Stimulated activated CD8-positive, alpha-beta memory T cell treated with anti-CD3 and anti-CD28 coated beads, Interleukin-2, amount 100 ng/mL, for 1 hour (primary cell): ENCODE data around the gene TMEM140.
"Not testable (repeated sequence)": the region's sequence is repeated elsewhere in the genome, so short reads cannot be mapped to it uniquely, and the experiment has no call there.

Source experiments
- DNase-seq, 2 donors: peaks; one replicate each; pipeline ENCODE4 v3.0.0-alpha.2; 2020; ENCODE audit warnings: low read depth in 2 of 2

Gene TMEM140

DNA sequence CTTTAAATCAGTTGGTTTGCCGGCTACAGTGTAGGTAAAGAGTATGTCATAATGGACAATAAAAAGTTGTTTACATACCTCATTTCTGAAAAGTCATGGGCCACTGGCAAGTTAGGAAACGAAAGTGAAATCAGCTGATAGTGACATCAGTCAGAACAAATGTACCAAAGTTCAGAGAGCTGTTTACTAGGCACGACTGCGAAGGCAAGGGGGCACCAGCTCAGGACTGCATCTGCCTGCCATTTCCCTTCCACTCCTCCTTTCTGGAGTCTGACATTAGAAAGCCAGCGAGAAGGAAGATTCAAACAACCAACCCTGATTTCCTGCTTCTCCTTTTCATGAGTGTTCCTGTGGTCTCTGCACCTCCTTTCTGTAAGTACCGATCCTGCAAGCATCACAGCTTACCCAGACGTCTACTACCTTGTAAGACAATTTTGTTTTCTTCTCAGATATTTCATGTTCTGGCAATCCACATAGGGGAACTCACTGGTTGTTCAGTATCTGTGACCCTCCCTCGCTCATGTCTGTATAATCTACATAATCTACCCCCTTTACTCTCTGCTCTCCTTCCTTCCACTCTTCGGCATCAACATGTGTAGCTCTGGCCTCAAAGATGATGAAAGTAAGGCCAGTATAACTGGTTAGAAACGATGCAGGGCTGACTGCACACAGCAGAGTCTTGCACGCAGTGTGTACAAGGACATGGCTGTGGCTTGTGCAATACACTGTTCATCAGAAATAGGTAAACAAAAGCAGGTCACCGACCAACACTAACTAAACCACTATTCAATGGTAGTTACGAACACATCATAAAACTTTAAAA is at the start of gene TMEM140:
Gene TMEM140, plus strand, starts transcription at position 174 of the 823 bp plus-strand sequence. CDS start 16,370 bp downstream, outside the sequence.
- DNase-seq = no peak

DNA sequence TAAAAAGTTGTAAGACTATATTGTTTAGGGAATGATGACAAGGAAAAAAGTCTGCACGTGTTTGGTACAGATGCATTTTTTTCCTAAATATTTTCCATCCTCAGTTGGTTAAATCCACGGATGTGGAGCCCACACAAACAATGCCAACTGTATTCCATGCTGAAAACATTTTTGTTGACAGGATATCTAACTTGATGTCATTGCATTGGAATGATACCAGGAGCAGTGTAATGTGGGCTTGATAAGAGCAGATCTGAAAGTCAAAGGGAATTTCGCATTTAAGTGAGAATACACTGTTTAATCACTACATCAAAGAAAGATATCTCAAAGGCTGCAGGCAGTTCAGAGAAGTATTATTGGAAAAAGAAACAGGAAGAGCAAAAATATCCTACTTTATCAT is 49.5 kb upstream of the TMEM140 start:
- DNase-seq = no peak

DNA sequence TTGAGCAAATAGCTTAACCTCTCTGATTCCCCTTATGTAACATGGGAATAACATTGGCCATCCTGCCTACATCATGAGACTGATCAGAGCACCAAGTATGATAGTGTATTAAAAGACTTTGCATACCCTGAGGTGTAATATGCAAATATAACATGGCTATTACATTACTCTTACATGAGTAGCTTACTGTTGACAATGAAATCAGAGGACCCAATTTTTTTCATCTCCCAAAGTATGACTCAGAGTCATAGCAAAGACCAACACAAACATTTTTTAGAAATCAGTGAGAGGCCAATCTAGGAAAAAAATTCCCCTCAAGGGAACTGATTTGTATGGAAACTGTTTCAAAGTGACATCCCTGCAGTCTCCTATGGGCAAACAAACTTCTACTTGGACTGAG is 47.0 kb upstream of the TMEM140 start:
- DNase-seq = no peak

DNA sequence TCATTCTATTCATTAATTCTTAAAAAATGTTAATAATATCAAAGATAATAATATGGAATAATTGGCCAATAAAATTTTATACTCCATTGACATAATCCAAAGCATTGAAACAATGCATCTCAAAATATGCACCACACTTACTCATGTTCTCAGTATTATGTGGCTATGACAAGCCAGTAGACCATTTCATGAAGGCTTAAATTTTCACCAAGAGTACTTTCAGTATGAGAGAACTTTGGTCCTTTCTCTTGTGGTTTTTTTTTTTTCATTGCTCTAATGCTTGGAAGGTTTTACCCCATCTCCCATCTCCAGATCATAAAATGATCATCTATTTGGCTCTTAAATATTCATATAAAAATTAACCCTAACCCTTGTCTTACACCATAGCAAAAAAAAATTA is 45.5 kb upstream of the TMEM140 start:
- DNase-seq = no peak

DNA sequence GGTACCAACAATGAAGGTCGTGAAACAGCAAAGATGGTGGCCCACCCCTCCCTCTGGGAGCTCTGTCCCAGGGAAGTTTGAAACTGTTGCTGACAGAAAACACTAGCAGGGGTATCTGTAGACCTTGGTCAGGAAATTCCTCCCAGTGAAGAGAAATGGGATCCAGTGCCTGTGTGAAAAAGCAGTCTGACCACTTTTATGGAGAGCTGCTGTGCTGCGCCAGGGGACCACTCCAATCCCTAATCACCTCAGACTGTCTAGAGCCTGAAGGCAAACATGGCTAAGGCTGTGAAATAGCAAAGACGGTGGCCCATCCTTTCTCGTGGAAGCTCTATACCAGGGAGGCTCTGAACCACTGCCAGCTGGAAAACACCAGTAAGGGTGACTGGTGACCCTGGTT is 38.3 kb upstream of the TMEM140 start:
- no peak for DNase-seq

DNA sequence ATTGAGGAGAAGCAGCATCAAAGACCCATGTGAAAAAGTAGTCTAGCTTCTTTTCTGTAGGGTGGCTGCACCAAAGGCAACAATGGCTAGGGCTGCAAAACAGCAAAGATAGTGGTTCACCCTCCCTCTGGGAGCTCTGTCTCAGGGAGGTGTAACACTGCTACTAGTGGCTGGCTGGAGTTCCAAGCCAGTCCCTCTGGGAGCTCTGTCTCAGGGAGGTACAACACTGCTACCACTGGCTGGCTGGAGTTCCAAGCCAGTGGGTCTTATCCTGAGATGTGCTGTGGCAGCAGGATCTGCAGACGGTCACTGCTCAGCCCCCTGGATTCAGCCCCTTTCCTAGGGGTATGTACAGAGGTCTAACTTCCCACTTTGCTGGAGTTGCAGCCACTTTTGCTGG is 37.9 kb upstream of the TMEM140 start:
- DNase-seq = no peak

DNA sequence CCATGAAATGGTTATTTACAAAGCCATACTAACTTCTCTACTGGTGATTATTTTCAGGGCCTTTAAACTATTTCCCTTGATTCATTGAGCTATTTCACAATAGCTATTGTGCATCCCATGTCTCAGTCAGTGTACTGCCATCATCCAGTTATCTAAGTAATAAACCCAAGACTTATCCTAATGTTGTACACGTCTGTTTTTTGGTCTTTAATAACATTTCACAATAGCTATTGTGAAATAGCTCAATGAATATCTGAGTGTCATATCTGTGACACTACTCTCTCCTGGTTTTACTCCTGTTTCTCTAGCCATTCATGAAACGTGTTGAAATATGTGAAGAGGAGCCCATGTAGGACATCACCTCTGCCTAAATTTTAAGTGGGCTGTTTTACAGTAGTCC is 36.5 kb upstream of the TMEM140 start:
- DNase-seq = no peak

DNA sequence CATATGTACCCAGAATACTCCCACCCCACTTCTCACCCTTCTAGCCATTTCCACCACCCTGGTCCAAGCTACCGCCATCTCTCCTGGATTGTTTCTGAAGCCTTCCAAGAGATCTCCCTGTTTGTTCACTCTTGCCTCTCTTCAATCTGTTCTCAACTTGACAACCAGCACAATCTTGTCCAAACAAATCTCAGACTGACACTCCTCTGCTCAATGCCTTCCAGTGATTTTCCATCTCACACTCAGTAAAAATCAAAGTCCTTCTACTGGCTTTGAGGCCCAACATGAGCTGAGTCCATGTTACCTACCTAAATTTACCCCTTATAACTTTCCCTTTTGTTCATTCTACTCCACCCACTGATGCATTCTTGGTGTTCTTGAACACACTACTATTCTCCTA is 33.2 kb upstream of the TMEM140 start:
- DNase-seq = no peak

DNA sequence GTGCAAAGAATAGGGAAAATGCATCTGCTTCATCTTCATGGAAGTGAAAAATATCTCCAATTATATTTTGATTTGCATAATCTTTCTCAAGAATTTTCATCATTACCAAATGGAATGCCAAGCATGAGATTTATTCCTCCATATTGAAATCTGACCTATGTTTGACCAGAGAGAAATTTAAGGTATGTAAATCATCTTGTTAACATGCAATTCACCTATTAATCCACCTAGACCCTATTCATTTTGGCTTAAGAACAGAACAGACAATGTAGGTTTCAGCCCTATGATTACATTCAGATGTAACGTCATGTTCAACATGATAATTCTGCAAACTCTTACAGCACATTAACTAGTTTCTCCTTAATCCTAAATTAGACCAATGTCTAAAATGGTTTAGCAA is 30.8 kb upstream of the TMEM140 start:
- no peak for DNase-seq

DNA sequence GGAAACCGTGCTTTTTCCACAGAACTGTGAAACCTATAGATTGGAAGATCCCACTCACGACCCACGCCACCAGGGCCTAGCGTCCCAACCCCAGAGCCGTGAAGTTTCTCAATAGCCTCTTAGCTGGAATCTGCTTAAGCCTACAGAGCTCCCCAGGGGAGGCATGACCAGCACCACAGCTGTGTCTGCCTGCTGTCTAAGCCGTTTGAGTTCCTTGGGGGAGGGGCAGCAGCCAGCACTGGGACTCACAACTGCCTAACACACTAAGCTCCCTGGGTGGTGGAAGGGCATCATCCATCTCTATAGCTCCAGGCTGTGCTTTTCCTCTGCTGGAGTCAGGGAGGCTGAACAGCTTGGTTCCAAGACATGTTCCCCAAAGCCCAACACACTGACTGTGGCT is 26.0 kb upstream of the TMEM140 start:
- DNase-seq = no peak

DNA sequence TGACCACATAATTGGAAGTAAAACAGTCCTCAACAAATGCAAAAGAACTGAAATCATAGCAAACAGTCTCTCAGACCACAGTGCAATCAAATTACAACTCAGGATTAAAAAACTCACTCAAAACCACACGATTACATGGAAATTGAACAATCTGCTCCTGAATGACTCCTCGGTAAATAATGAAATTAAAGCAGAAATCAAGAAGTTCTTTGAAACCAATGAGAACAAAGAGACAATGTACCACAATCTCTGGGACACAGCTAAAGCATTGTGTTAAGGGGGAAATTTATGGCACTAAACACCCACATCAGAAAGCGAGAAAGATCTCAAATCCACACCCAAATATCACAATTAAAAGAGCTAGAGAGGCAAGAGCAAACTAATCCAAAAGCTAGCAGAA is 23.2 kb upstream of the TMEM140 start:
- DNase-seq = not testable (repeated sequence)

DNA sequence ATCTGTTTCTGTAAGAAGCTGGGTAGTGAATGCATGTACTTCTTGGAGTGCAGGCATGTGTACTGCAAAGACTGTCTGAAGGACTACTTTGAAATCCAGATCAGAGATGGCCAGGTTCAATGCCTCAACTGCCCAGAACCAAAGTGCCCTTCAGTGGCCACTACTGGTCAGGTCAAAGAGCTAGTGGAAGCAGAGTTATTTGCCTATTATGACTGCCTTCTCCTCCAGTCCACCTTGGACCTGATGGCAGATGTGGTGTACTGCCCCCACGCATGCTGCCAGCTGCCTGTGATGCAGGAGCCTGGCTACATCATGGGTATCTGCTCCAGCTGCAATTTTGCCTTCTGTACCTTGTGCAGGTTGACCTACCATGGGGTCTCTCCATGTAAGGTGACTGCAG is 18.9 kb upstream of the TMEM140 start:
- no peak for DNase-seq

DNA sequence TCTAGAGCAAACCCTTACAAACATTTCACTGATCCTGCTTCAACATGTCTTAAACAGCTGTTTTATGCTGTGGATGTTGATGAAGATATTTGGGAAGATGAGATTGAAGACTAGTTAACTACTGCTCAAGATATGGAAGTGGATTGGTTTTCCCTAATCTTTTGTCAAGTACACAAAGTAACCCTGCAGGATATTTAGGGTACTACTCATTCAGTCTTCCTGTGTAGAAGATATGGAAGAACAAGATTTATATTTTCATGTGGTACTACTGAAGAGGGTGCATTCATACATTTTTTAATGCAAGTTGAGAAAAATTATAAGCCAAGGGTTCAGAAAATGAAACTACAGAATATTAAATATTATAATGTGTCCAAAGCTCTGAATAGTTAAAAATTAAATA is 18.3 kb upstream of the TMEM140 start:
- no peak for DNase-seq

DNA sequence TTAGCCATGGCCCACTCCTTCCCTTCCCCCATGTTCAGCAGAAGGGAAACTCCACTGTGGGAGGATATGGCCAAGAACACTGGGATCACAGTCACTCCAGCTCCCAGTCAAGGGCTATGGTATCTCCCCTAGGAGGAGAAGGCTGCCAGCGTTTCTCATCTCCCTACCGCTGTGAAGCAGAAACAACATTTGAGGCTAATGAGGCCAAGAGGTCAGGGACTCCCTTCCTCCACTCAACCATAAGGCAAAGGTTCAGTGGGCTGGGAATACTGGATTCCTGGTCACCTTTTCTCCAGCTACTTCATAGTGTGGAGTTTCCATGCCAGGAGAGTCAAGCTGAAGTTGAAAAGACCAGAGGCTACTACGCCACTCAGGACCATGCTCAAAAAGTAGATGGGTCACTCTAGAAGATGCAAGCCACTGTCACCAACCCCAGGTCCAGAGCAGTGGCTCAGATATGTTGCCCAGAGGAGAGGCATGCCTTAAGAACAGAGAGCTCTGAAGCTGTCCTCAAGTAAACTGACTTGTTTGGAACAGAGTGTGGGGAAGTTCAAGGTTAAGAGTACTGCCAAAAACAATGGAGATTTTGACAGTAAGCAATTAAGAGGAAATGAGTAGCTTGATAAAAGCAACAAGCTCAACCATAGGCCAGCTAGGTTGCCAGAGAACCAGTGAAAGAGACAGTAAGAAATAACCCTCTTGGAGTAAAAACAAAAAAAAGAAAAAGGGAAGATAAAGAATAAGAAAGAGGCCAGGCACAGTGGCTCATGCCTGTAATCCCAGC is 3.8 kb upstream of the TMEM140 start:
- no peak for DNase-seq

DNA sequence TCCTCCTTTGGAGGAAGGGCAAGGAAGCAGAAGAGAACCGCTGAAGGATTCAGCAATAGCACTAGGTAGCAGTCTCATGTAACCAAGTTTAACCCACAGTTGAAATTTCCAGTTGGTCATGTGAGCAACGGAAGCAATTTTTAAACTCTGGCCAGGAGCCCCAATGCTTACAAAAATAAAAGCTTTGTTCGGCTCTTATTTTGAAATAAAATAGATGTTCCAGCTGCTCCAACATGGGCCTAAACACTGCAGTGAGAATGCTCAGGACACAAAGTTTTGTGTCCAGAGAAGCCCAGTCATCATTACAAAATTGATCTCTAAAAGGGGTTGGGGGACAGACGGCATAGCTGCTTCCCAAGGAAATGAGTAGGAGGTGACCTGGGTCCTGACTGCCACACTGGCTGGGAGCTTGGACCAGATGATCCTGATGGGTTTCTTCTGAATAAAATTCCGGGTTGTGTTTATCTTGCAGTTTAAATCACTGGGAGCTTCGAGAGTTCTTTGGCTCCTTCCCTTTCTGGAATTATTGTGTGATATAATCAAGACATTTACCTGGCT is 452 bp upstream of the TMEM140 start:
- DNase-seq = no peak

DNA sequence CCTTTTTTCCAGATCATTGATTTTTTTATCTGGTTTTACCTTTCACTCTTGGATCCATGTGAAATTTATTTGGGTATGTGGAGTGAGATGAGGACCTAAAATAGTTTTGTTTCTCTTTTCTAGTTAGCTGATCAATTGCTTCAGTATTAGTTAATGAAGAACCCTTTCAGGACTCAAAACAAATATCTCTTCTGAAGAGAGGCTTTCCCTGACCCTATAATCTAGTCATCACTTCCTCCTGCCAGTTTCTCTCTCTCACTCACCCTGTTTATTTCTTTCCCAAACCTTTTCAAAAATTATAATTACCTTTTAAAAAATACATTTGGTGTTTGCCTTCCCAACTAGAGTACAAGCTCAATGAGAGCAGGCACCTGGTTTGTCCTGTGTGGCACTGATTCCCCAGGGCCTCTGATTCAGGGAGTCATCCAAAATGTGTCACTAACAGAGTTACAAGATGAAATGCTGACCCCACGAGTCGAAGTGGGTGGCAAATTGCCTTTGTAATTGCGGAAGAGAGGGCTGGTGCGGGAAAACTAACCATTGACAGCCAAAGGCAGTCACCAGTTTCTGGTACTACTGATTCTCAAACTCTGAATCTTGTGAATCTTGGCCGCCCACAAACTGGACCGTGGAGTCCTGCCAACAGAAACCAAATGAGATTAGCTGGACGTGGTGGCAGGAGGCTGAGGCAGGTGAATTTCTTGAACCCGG is 2.4 kb downstream of the TMEM140 start:
- no peak for DNase-seq

DNA sequence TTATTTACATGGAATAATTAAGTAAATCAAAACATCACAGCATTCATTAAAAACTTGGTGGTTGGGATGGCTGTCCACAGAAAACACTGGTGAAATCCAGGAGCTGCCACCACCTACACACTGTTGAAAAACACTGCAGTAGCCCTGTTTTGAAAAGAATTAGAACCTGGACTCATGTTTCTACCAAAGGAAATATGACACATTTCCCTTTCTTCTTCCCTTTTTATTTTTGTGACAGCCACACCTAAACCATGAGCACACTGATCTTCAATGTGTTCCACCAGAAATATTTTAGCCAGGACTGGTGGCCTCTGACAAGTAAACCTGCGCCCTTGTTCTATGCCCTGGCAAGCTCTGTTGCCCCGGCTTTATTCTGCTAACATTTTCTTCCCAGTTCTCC is 3.3 kb downstream of the TMEM140 start:
- no peak for DNase-seq

DNA sequence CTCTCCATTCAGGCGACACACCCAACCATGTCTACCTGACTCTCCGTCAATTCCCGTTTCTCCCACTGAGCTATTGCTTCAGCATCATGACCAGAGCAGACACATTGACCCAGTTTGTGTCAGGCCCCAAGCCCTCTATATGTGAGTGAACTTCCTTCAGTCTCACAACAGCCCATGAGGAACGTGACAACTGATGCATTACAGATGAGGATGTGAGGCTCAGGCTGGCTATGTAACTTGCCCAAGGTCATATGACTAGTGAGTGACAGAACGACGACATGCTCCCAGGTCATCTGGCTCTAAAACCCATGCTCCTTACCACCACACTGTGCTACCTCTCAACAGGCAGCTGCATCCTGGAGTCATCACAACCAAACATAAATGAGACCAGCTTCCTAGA is 3.7 kb downstream of the TMEM140 start:
- no peak for DNase-seq

DNA sequence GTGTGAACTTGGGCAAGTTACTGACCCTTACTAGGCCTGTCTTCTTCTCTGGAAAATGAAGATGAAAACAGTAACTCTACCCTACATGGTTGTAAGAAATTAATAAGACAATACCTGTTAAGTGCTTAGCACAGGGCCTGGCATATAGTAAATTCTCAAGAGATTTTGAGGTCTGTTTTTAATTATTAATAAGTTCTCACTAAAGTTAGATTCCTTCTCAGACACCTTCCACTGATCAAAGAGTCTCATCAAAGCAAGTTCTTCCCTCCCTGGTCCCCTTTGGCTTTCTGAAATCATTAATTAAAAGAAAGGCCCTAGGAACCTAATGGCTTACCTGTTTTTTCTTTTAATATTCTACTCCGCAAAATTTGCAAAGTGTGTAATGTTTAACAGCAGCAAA is 4.6 kb downstream of the TMEM140 start:
- DNase-seq = no peak

DNA sequence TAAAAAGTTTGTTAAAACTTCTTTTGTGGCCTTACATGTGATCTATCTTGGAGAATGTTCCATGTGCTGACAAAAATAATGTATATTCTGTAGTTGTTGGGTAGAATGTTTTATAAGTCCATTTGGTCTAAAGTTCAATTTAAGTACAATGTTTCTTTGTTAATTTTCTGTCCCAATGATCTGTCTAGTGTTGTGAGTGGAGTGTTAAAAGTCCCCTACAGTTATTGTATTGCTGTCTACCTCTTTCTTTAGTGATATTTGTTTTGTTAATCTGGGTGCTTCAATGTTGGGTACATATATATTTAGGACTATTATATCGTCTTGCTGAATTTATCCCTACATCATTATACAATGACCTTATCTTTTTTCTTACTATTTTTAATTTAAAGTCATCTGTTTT is 6.9 kb downstream of the TMEM140 start:
- no peak for DNase-seq

DNA sequence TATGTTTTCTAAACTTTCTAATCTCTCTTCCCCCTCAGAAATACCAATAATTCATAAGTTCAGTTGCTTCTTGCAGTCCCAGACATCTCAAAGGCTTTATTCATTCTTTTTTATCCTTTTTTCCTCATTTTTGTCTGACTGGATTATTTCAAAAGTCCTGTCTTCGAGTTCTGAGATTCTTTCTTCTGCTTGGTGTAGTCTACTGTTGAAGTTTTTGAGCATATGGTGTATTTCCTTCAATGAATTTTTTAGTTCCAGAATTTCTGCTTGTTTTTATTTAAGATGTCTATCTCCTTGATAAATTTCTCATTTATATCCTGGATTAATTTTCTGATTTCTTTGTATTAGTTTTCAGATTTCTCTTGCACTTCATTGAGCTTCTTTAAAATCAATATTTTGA is 8.4 kb downstream of the TMEM140 start:
- no peak for DNase-seq

DNA sequence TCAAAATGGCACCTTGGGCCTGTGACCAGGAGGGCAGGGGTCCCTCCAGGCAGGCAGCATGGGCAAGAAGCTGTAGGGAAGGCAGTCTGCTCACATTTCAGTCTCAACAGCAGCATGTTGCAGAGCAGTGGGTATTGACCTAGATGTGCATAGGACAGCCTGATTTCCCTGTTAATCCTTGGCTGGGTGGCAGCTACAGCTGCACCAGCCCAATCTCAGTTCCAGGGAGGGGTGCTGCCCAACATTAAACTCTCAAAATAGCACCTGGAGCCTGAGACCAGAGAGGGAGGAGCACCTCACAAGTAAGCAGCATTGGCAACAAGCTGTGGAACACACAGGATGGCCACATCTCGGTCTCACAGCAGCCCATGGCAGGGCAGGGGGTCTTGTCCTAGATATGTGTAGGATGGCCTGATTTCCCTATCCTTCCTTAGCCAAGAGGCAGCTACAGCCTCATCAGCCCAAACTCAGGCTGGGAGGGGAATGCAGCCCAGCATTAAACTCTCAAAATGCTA is 10.3 kb downstream of the TMEM140 start:
- no peak for DNase-seq
